ENCODE measurements around the gene GNB1. TPM values are rescaled to one million over a fixed set of nuclear protein-coding genes. Genes with fewer than 3 reads are reported as not detected.

Gene GNB1
- total RNA-seq, 2 experiments from 2014 or later = 138 to 149 TPM

- Histone ChIP-seq H3K4me1 (ENCODE audit: insufficient read depth, low read length) (peaks cover 45% of the 10 kb centered on the region), H3K27me3 (ENCODE audit: control insufficient read depth in 1 of 2, insufficient read depth in 2 of 2, low read length in 2 of 2) (no peaks in the 10 kb centered on the region), H3K36me3 (ENCODE audit: insufficient read depth, low read length) (no peaks in the 10 kb centered on the region), H3K9me3 (ENCODE audit: control insufficient read depth in 1 of 2, insufficient read depth in 1 of 2, low read length in 2 of 2) (no peaks in the 10 kb centered on the region), H3K27ac (ENCODE audit: low read depth in 1 of 2, low read length in 2 of 2) (no peak overlapping the region), H3K4me3 (ENCODE audit: low read length) (no peak overlapping the region)
- no peak overlapping the region for H3K27ac Mint-ChIP-seq
- H3K9me3 Mint-ChIP-seq = no peaks in the 10 kb centered on the region
- ChIA-PET CTCF (interaction anchor here (0.8 to 2.9 kb wide), 3 partner anchors 10 kb away, joined by 3 to 14 read pairs (median 3); no protein-coding TSS in a partner anchor), POLR2A (interaction anchor here (2.6 kb wide), 1 partner anchor 10 kb away, joined by 12 read pairs; no protein-coding TSS in a partner anchor)
- peaks cover 3% of the 10 kb centered on the region for H3K27me3 Mint-ChIP-seq
- DNase-seq = no peak
- intact Hi-C loops (cut with DNase I, micrococcal nuclease) = no loop called here
- H3K4me3 Mint-ChIP-seq = no peak overlapping the region
- H3K4me1 Mint-ChIP-seq (ENCODE audit: low read depth) = peaks cover 21% of the 10 kb centered on the region
- H3K36me3 Mint-ChIP-seq (ENCODE audit: low read depth) = no peaks in the 10 kb centered on the region
- ATAC-seq (ENCODE audit: poor library complexity) = no peak
- no peak for TF ChIP-seq CTCF (IDR thresholded peaks at IDR 0.05)
Observed at GRCh38 chr1:1898246-1898933, 7.5 kb upstream of the GNB1 start.

- ATAC-seq (ENCODE audit: poor library complexity) (no peak), DNase-seq (no peak)
- Mint-ChIP-seq H3K4me3 (no peak overlapping the region), H3K9me3 (no peaks in the 10 kb centered on the region), H3K36me3 (ENCODE audit: low read depth) (peaks cover 5% of the 10 kb centered on the region), H3K27me3 (peaks cover 3% of the 10 kb centered on the region), H3K4me1 (ENCODE audit: low read depth) (peaks cover 33% of the 10 kb centered on the region), H3K27ac (peak overlapping the region; percentile 17)
- Histone ChIP-seq H3K4me3 (ENCODE audit: low read length) (no peak overlapping the region), H3K27ac (ENCODE audit: low read depth in 1 of 2, low read length in 2 of 2) (no peak overlapping the region), H3K36me3 (ENCODE audit: insufficient read depth, low read length) (no peaks in the 10 kb centered on the region), H3K4me1 (ENCODE audit: insufficient read depth, low read length) (peaks cover 64% of the 10 kb centered on the region), H3K27me3 (ENCODE audit: control insufficient read depth in 1 of 2, insufficient read depth in 2 of 2, low read length in 2 of 2) (no peaks in the 10 kb centered on the region), H3K9me3 (ENCODE audit: control insufficient read depth in 1 of 2, insufficient read depth in 1 of 2, low read length in 2 of 2) (no peaks in the 10 kb centered on the region)
- intact Hi-C loops (cut with DNase I, micrococcal nuclease) = no loop called here
- TF ChIP-seq CTCF (IDR thresholded peaks at IDR 0.05) = no peak
- CTCF ChIA-PET = interaction anchor here (1.8 kb wide), 1 partner anchor 10 kb away, joined by 5 read pairs; no protein-coding TSS in a partner anchor
- POLR2A ChIA-PET = interaction anchor here (2.6 kb wide), 1 partner anchor 13 kb away, joined by 12 read pairs; no protein-coding TSS in a partner anchor
Observed at GRCh38 chr1:1895456-1896336, 4.8 kb upstream of the GNB1 start.

GRCh38 chr1:1895060-1895418 lies 4.2 kb upstream of the GNB1 start:
- Mint-ChIP-seq H3K9me3 (no peaks in the 10 kb centered on the region), H3K27ac (peak overlapping the region; percentile 81), H3K4me3 (peak overlapping the region; percentile 79)

More at GRCh38 chr1:1895060-1895418, 4.2 kb upstream of the GNB1 start:
- DNase-seq (no peak), ATAC-seq (ENCODE audit: poor library complexity) (no peak)
- Histone ChIP-seq H3K4me3 (ENCODE audit: low read length) (peak overlapping the region; percentile 9), H3K27me3 (ENCODE audit: control insufficient read depth in 1 of 2, insufficient read depth in 2 of 2, low read length in 2 of 2) (no peaks in the 10 kb centered on the region), H3K27ac (ENCODE audit: low read depth in 1 of 2, low read length in 2 of 2) (no peak overlapping the region), H3K9me3 (ENCODE audit: control insufficient read depth in 1 of 2, insufficient read depth in 1 of 2, low read length in 2 of 2) (no peaks in the 10 kb centered on the region), H3K36me3 (ENCODE audit: insufficient read depth, low read length) (no peaks in the 10 kb centered on the region), H3K4me1 (ENCODE audit: insufficient read depth, low read length) (peaks cover 64% of the 10 kb centered on the region)
- no peak for TF ChIP-seq CTCF (IDR thresholded peaks at IDR 0.05)
- ChIA-PET POLR2A (interaction anchor here (0.9 kb wide), 1 partner anchor 14 kb away, joined by 5 read pairs; no protein-coding TSS in a partner anchor), CTCF (interaction anchor here (1.2 kb wide), 1 partner anchor 11 kb away, joined by 3 read pairs; no protein-coding TSS in a partner anchor)
- Mint-ChIP-seq H3K36me3 (ENCODE audit: low read depth) (peaks cover 5% of the 10 kb centered on the region), H3K27me3 (peaks cover 3% of the 10 kb centered on the region), H3K4me1 (ENCODE audit: low read depth) (peaks cover 33% of the 10 kb centered on the region)
- intact Hi-C loops (cut with DNase I, micrococcal nuclease) = no loop called here

All from CD4-positive, alpha-beta T cell (primary cell).